Right atrium auricular region (tissue), 2 donors: Measurements from ENCODE around the gene CAVIN4. TPM values are rescaled to one million over a fixed set of nuclear protein-coding genes. Genes with fewer than 3 reads are reported as not detected.
A peak's percentile ranks its signal among the peaks of the same experiment; 100 is the strongest.

ENCODE experiments used
- DNase-seq: peaks from one replicate; pipeline ENCODE4 v3.0.0-alpha.2; 2019; ENCODE audit warnings: low spot score
- H3K27ac ChIP-seq, 2 donors: fragments of 200-600 bp; sonication (generic); 1 replicate in 1 of 2; 2 replicates in 1 of 2; pipeline ENCODE4 v1.5.1; 2016 to 2019
- H3K27me3 ChIP-seq, 2 donors: fragments of 200-600 bp; sonication (generic); one replicate each; pipeline versions ENCODE4 v1.5.1 to v1.6.0; 2017 to 2019
- H3K36me3 ChIP-seq: fragments of 200-600 bp; sonication (generic); one replicate; pipeline ENCODE4 v1.5.1; 2016
- H3K4me1 ChIP-seq, 2 donors: fragments of 200-600 bp; sonication (generic); one replicate each; pipeline versions ENCODE4 v1.5.1 to v1.6.0; 2017 to 2019
- H3K4me3 ChIP-seq, 2 donors: fragments of 200-600 bp; sonication (generic); 1 replicate in 1 of 2; 2 replicates in 1 of 2; pipeline ENCODE4 v1.5.1; 2017 to 2019; ENCODE audit warnings: mild to moderate bottlenecking in 1 of 2, moderate library complexity in 1 of 2
- H3K9me3 ChIP-seq, 2 donors: fragments of 200-600 bp; sonication (generic); one replicate each; pipeline ENCODE4 v1.5.1; 2019
- total RNA-seq, 2 donors: library from RNA; depleted of rRNA; stranded (reverse); fragments of >200 nt; gene quantifications; one replicate each; pipeline ENCODE4 v1.1.0, GENCODE V29; 2016
- TF ChIP-seq, protein P1 (sequence below), 2 donors: fragments of 200-600 bp; sonication (generic); IDR thresholded peaks; one replicate each; pipeline ENCODE4 v1.5.1; 2019; ENCODE audit warnings: antibody characterized with exemption in 2 of 2

The CAVIN4 gene
- total RNA-seq, 2 donors from 2014 or later = 33.3 to 41.2 TPM

DNA sequence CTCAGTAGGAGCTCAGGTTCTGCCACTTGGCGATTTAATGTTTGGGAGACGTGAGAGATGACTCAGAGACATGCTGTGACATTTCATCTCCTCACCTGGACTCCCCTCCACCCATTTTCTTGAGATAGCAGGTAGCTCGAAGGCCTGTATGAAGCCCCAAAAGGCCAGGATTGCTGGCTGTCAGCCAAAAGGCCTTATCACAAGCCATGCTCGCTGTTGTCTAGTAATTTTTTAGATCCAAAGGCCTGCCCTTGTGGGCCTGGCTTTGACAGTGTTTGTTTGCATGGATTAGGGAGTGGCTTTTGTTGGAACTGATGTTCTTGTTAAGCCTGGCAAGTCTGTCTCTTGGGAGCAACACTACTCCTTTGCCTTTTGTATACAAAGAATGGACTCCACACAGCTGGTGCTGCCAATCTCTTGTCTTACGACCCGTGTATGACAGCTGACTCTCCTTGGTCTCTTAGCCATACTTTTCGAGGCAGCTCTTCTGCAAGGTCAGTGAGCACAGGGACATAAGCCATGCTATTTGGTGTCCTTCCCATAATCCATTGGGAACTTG lies 22.7 kb downstream of the CAVIN4 start:
- DNase-seq = no peak
- TF ChIP-seq, protein P1, sequence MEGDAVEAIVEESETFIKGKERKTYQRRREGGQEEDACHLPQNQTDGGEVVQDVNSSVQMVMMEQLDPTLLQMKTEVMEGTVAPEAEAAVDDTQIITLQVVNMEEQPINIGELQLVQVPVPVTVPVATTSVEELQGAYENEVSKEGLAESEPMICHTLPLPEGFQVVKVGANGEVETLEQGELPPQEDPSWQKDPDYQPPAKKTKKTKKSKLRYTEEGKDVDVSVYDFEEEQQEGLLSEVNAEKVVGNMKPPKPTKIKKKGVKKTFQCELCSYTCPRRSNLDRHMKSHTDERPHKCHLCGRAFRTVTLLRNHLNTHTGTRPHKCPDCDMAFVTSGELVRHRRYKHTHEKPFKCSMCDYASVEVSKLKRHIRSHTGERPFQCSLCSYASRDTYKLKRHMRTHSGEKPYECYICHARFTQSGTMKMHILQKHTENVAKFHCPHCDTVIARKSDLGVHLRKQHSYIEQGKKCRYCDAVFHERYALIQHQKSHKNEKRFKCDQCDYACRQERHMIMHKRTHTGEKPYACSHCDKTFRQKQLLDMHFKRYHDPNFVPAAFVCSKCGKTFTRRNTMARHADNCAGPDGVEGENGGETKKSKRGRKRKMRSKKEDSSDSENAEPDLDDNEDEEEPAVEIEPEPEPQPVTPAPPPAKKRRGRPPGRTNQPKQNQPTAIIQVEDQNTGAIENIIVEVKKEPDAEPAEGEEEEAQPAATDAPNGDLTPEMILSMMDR (IDR thresholded peaks at IDR 0.05) = no peak
- no peaks in the 10 kb centered on the region for H3K9me3 ChIP-seq
- no peak overlapping the region for H3K27ac ChIP-seq
- no peaks in the 10 kb centered on the region for H3K36me3 ChIP-seq
- H3K4me1 ChIP-seq = peaks cover 0 to 9% of the 10 kb centered on the region in 2 donors
- no peaks in the 10 kb centered on the region for H3K27me3 ChIP-seq
- H3K4me3 ChIP-seq = no peak overlapping the region

- Histone ChIP-seq H3K4me3 (no peak overlapping the region), H3K4me1 (peaks cover 0 to 9% of the 10 kb centered on the region in 2 donors), H3K9me3 (no peaks in the 10 kb centered on the region), H3K27me3 (no peaks in the 10 kb centered on the region), H3K36me3 (no peaks in the 10 kb centered on the region), H3K27ac (no peak overlapping the region)
- TF ChIP-seq, protein P1 (IDR thresholded peaks at IDR 0.05) = peak in 1 of 2 donors; percentile 63
- DNase-seq = no peak
Measured at GRCh38 chr9:100601216-100601615, 23.3 kb downstream of the CAVIN4 start.

DNA sequence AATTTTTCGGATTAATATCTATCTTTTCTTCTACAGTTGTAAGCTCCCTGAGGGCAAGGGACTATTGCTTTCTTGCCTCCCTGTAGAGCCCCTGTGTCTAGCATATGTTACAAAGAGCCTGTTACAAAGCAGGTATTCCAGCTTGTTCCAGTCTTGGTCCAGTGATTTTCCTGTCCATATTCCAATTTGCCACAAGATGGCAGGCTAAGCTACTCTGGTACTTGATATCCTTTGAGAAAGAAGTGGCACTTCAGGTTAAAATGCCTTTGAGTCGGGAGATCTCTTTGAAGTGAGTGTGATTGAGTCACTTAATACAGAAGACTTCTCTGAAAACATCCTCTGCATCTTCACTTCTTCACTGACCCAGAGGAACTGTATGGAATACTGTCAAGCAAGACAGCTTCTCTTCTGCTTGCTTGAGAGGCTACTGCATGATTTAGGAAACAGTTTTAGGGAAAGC lies 24.5 kb downstream of the CAVIN4 start:
- H3K27ac ChIP-seq = no peak overlapping the region
- no peaks in the 10 kb centered on the region for H3K27me3 ChIP-seq
- no peaks in the 10 kb centered on the region for H3K9me3 ChIP-seq
- no peak for DNase-seq
- H3K4me3 ChIP-seq = no peak overlapping the region
- H3K36me3 ChIP-seq = no peaks in the 10 kb centered on the region
- TF ChIP-seq, protein P1 (IDR thresholded peaks at IDR 0.05) = peak; percentile 23 to 66
- H3K4me1 ChIP-seq = peaks cover 0 to 9% of the 10 kb centered on the region in 2 donors

- Histone ChIP-seq H3K4me3 (no peak overlapping the region), H3K4me1 (no peaks in the 10 kb centered on the region), H3K9me3 (no peaks in the 10 kb centered on the region), H3K36me3 (no peaks in the 10 kb centered on the region), H3K27me3 (no peaks in the 10 kb centered on the region), H3K27ac (no peak overlapping the region)
- no peak for DNase-seq
- TF ChIP-seq, protein P1 (IDR thresholded peaks at IDR 0.05) = no peak
Measured at GRCh38 chr9:100605405-100605804, 27.5 kb downstream of the CAVIN4 start.

GRCh38 chr9:100619194-100619593 lies 41.3 kb downstream of the CAVIN4 start:
- Histone ChIP-seq H3K36me3 (no peaks in the 10 kb centered on the region), H3K9me3 (peaks cover 0 to 7% of the 10 kb centered on the region in 2 donors), H3K27me3 (no peaks in the 10 kb centered on the region), H3K4me3 (no peak overlapping the region), H3K27ac (no peak overlapping the region), H3K4me1 (no peaks in the 10 kb centered on the region)
- TF ChIP-seq, protein P1 (IDR thresholded peaks at IDR 0.05) = no peak
- DNase-seq = no peak

GRCh38 chr9:100619665-100620064 lies 41.8 kb downstream of the CAVIN4 start:
- no peaks in the 10 kb centered on the region for H3K4me1 ChIP-seq
- no peak for DNase-seq
- H3K4me3 ChIP-seq = no peak overlapping the region
- H3K36me3 ChIP-seq = no peaks in the 10 kb centered on the region
- H3K27ac ChIP-seq = no peak overlapping the region
- H3K27me3 ChIP-seq = no peaks in the 10 kb centered on the region
- peaks cover 0 to 7% of the 10 kb centered on the region in 2 donors for H3K9me3 ChIP-seq
- TF ChIP-seq, protein P1 (IDR thresholded peaks at IDR 0.05) = no peak
